T-helper 1 cell (primary cell): ENCODE data around the gene RPTOR.

Experiments used
- DNase-seq, 5 donors: peaks; one replicate each; pipeline ENCODE4 v3.0.0-alpha.2; 2012 to 2020

Gene RPTOR

DNA sequence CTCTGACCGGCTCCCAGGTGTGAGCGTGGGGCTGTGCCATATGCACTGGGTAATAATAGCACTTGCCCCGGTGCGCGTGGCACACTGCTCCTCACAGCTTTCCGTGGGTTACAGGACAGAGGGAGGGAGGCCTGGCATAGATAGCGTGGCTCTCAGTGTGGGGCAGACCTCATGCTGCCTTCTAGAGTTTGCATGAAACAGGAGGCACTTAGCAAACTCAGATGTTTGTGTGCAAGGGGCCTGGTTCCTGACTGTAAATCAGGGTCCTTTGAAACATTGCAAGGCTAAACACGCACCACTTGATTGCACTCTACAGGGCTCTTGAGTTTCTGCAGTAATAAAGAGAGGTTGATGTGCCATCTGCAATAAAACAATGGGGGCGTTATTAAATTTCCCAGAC, 101.7 kb downstream of the RPTOR start:
- DNase-seq: no peak

DNA sequence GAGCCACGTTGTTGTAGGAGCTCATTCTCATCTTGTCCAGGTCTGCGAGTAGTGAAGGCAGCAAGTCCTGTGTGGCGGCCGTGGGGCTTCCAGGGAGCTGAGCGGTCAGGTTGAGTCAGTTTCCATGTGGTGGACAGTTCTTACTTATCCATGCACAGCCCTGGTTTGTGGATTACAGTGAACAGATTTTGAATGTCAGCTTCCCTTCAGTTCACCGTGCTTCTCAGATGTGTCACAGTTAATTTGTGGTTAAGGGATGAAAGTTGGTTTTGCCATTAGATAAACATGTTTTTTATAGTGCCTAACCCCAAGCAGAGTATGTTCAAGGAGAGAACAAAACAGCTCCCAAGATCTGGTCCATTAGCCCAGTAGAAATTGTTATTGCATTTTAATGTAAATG, 103.1 kb downstream of the RPTOR start:
- peak in 1 of 5 donors; percentile 36 for DNase-seq

DNA sequence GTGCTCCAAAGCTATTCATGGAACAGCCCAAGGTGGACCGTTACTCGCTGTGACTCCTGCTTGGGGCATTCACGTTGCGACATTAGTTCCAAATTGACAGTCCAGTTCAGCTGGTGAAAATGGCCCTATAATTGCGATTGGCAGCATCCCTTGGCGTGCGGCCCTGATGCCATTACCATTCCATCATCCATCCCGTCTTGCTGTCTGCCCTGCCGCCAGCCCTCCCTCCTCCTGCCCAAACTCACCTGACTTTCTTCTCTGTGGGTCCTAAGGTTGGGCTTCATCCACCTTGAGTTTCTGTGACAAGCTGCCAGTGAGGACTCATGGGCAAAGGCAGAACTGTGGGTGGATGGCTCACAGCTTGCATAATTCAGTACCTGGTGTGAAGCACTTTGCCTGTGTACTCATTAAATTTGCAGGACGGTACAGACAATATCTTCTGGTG, 104.6 kb downstream of the RPTOR start:
- no peak for DNase-seq

DNA sequence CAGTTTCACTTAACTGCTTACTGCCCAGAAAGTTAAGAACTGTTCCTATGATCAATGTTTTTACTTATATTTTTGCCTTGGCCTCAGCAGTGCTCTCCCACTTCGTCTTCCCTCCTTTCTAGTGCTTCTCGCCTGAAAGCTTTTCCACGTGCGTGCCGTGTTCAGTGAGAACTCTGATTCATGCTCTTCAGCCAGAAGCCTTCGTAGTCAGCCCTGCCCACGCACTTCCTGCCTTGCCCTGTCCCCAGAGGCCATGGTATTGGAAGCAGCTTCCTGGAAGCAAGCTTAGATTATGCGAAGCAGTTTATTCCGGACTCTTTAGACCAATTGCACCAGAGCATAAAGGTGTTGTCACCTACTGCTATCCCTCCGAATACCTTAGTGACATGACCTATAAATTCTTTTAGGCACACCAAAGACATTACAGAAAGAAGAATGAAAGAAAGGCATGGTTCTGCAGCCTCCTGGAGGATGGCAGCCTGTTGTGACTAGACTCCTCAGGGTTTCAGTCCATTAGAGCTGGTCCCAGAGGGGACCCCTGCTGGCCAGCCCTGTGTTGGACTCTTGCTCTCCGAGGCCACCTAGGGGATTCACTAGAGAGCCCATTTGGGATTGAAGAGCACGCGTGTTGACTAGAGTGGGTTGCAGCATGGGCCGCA, 105.2 kb downstream of the RPTOR start:
- peak in 3 of 5 donors; percentile 29 to 88 (median 42) for DNase-seq

DNA sequence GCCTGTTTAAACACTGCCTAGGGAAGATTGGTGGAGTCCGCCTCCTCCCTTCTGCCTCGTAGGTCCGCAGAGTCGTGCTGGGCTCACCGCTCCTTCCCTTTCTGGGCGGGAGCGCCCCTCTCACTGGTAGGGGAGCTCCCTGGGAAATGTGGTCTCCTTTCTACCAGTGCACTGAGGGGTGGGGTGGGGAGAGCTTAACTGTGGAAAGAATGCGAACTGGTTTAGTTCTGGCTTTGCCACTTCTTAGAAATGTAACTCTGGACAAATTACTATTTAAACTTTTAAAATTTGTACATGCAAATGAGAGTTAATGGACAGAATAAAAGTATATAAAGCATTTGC, 105.7 kb downstream of the RPTOR start:
- no peak for DNase-seq

DNA sequence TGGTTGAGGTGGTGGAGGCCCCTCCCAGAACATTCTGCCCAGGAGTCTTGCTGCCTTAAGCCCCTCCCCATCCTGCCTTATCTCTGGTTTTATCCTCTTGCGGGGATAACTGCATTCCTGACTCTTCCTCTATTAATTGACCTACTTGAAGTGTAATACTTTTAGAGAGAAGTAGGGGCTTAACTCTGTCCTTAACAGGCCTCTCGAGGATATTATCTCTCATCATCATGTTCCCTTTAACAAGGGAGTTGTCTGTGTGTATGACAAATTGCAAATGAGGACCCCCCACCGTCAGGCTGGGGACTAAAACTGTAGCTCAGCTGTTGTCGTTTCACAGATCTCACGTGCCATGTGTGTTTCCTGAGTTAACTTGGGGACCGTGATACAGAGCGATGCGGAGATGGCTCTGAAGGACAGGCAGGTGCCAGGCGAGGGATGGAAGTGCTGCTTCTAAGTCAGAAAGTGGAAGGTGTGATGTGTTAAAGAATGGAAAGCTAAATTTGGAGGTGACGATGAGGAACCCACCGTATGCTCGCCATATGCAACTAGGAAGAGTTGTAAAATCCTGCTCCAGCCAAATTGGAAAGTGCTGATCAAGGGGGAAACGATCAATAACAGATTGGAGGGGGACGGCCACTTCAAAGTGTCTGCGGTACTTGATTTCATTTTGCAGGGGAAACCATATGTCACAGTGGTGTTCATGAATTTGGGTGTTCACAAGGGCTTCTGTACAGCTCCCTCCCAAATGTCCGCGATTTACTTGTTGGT, 106.3 kb downstream of the RPTOR start:
- no peak for DNase-seq

DNA sequence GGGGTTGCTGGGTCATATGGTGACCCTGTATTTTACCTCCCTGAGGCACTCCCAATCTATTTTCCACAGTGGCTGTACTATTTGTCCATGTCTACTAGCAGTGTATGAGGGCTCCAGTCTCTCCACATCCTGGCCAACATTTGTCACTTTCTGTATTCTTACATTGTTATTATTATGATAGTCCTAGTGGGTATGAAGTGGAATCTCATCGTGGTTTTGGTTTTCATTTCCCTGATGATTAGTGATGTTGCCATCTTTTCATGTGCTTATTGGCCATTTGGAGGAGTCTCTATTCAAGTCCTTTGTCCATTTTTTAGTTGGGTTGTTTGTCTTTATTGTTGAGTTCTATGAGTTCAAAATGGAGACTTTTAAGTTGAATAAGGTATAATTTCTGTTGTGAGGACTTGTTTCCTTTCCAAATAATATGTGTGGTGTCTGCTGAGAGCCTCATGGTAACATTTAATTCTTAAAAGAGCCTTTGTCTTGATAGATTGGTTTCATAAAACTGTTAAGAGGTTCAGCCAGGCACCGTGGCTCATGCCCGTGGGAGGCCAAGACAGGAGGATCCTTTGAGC, 108.2 kb downstream of the RPTOR start:
- DNase-seq: no peak

DNA sequence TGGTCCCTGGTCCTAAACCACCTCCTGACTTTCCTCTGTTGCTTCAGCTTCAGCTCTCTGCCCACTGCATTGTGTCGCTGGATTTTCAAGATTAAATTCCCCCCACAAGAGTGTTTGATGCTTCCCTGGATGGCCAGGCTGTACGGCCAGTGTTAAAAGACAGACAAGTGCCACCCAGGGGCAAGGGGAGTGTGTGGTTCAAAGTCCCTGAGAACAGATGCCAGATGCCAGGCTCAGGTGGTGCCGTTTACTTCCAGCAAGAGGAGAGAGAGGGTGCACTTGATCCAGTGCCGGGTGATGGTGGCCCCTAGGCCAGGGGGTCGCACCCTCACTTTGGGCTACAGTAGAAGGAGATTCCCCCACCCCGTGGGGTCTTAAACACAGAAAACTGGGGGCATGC, 109.2 kb downstream of the RPTOR start:
- no peak for DNase-seq

DNA sequence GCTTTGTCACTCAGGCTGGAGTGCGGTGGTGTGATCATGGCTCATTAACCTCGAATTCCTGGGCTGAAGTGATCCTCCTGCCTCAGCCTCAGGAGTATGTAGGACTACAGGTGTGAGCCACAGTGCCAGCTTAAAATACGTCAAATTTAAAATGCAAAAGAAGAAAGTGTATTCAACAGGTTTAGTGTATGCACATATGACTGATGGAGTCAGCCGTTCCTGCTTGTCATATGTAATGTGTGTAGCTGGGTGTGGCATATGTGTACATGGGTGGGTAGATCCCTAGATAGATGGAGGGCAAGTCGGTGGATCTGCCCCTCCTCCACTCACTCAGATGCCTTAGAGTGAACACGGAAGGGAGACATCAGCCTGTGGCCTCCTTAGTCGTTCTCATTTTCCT, 111.0 kb downstream of the RPTOR start:
- DNase-seq: no peak

DNA sequence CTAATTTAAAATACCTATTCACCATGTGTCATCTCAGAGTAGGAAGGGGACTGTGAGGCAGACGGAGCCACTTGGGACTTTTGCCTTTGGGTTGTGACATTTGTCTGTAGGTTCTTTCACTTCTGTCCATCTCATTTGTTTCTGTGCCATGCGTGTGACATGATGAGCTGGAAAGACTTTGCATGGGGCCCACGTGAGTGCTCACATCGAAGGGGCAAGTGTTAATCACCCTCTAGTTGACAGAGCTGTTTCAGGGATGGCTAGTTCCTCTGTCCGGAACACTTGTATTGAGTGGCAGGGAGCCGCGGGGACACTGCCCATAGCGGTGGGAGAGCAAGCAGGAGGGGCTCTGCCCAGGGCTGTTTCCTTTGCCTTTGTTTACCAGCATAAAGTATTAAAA, 112.0 kb downstream of the RPTOR start:
- no peak for DNase-seq

DNA sequence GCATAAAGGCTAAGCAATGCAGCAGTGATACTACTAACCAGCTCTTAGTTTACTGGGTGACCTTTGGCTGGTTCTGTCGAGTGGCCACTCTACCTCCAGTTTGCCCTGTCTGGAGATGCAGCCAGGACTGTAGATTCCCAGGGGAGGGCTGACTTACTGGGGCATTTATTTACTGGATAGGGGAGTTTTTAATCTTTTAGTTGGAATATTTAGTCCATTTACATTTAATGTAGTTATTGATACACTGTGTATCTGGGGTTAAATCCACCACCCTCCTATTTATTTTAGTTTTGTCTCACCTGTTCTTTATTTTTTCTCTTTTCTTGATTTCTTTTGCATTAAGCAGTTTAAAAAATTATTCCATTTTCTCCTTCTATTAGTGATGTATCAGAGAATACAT, 112.9 kb downstream of the RPTOR start:
- DNase-seq: no peak

DNA sequence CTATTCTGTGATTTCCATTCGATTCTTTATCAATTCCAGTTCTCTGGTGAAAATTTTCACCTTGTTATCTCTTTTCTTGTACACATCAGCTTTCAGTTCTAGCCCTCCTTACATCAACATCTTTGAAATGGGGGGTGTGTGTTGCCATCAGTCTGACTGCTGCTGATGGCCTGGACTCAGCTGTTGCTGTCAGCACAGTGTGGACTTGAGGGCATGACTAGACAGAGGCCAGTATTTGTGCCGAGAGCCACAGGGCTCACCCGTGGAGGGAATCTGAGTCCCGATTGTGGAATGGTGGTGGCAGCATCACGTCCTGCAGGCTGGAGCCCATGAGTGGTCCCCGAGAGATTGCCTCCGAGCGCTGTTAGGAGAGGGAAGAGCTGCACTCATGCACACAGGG, 114.2 kb downstream of the RPTOR start:
- DNase-seq: no peak

DNA sequence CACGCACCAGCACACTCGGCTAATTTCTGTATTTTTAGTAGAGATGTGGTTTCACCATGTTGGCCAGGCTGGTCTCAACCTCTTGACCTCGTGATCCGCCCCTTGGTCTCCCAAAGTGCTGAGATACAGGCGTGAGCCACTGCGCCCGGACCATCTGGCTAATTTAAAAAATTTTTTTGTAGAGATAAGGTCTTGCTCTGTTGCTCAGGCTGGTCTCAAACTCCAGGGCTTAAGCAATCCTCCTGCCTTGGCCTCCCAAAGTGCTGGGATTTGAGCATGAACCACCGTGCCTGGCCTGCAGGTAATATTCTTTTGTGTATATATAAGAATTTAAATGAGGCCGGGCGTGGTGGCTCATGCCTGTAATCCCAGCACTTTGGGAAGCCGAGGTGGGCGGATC, 115.0 kb downstream of the RPTOR start:
- no peak for DNase-seq

DNA sequence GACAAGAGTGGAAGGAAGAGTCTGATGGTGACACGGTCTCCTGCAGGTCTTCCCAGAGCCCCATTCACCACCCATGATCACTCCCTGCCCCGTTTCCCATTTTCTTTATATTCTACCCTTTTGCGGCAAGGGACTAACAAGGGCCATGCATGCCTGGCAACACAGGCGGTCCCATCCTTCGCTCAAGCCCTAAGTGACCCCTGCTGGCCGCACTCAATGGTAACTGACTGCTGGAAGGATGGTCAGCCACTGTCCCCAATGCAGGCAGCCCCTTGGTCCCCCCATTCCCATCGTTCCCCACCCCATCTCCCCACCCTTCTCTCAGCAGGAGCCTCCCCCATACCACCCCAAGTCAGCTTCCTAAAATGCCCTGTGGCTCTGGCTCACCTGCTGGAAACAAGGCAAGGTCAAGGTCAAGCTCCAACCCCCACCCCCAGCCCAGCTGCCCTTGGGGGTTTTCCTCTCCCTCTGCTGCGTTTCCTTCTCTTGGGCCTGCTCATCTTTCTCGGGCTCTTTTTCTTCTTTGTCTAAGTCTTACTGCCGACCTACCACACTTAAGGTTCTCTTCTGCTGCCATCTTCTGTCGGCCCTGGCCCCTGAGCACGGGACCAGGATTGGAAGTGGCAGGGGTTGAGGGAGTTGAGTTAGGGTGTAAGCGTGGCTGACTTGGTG, 116.0 kb downstream of the RPTOR start:
- DNase-seq: no peak

DNA sequence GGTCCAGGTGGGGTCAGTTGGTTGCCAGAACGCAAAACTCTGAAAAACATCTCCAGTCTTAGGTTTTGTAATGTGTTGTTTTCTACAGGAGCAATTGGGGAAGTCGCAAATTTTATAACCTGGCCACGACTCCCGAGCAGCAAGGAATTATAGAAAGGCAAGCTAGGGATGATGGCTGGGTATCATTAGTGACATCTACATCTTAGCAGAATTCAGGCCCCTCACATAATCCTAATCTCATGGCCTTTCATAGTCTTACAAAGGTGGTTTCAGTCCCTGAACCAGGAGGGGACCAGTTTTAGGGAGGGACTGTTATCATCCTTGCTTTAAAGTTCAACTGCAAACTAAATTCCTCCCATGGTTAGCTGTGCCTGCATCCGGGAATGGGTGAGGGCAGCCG, 117.9 kb downstream of the RPTOR start:
- DNase-seq: no peak

DNA sequence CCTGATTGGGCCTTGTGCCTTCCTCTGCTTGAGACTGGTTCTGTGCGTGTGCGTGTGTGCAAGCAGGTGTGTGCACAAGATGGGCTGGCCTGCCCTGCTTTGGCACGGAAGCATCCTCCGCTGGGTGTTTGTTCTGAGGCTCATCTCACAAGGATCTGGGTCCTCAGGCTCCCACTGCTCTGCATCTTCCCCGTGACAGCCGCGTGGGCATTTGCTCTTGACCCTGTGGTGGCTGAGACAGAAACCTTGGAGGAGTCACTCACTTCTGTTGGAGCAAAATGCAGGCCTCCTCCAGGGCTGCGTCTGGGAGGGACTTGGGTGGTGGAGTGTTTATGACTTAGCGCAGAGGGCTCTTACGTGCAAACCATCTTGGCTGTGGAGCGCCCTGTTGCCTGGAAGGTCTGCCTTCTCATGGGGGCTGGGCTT, 119.2 kb downstream of the RPTOR start:
- DNase-seq: peak in 1 of 5 donors; percentile 75

DNA sequence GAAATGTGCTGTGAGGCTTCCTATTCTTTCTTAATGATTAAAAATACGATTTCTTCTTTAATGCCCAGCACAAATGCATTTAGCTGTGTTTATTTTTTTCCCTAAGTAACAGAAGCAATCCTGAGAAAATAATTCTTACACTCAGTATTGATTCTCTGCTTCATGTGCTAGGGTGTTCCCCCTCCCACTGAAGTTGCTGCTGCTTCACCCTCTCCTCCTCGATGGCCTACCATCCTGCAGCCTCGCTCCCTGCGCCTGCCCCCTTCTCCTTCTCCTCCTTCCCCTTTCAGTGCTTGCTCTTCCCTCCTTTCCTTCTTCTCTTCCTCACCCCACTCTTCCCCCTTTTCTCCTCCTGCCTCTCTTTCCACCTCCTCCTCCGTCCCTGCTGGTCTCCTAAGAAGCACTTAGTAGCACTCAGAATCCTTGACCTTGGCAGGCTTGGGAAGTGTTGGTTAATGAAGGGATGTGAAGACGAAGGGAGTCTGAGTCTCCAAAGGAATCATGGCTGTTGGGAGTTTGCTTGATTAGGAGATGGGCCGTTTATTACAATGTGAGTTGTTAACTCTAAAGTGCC, 119.7 kb downstream of the RPTOR start:
- DNase-seq: no peak

DNA sequence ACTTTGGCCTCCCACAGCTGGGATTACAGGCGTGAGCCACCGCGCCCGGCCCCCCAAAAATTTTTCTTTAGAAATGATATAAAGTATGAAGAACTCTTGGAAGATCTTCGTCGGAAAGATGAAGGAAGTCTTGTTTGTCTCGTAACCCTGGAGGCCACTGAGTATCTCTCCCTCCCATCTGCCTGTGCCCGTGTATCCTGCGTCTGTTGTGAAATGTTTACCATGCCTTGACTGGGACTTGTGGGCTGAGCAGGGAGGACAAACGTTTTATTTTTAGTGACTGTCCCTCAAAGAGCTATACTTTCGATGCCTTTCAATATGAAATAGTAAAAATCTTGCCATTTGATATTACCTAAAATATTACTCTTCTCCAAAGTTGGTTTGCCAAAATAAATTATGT, 121.2 kb downstream of the RPTOR start:
- DNase-seq: no peak

DNA sequence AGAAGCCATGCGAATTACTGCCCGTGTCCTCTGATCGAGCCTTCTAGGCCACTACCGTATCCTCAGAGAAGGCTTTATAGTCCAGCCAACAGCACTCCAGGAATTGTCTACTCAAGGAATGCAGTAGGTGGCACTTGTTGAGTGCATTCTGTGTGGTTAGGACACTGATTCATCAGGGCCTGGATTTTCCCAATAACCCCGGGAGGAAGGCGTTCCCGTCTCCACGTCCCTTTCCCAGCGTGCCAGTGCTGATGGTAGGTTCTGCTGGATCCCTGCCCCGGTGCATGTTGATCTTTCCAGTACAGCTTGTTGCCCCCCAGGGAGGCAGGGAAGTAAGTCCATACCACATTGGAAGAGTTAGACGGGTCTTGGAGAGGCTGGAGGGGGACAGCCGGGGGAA, 122.2 kb downstream of the RPTOR start:
- no peak for DNase-seq

DNA sequence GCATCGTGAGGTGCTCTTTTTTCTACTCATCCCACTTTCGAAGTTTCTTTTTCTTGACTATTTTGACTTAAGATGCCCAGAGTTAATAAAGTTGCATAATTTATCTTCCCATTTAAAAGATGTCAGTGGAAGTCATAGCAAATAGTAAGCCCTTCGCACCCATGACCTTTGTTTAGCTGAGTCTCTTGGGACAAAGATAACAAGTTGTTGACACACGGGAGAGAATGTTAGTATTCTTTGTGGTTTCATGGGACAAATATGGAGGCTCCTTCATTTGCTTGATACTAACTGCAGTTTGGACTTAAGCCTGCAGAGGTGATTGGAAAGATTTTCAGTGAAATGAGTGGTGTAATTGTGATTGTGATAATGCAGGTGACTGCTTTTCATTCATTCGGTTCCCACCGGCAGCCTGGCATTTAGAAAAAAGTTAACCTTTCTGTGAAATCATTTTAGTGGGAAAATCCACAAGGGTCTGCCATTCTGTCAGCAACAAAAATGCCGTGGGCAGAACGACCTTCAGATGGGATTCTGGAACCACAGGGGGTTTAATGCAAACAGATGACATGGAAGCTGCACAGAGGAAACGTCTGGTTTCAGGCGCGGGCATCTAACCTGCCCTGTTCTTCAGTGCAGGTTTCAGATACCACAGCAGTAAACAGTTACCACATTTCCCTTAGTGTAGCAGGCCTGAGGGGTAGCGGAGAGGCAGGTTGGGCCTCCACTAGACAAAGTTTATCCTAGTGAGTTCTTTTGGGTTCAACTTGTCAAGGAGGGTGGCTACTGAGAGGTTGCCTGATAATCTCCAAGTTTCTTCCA, 123.0 kb downstream of the RPTOR start:
- peak in 1 of 5 donors; percentile 60 for DNase-seq

DNA sequence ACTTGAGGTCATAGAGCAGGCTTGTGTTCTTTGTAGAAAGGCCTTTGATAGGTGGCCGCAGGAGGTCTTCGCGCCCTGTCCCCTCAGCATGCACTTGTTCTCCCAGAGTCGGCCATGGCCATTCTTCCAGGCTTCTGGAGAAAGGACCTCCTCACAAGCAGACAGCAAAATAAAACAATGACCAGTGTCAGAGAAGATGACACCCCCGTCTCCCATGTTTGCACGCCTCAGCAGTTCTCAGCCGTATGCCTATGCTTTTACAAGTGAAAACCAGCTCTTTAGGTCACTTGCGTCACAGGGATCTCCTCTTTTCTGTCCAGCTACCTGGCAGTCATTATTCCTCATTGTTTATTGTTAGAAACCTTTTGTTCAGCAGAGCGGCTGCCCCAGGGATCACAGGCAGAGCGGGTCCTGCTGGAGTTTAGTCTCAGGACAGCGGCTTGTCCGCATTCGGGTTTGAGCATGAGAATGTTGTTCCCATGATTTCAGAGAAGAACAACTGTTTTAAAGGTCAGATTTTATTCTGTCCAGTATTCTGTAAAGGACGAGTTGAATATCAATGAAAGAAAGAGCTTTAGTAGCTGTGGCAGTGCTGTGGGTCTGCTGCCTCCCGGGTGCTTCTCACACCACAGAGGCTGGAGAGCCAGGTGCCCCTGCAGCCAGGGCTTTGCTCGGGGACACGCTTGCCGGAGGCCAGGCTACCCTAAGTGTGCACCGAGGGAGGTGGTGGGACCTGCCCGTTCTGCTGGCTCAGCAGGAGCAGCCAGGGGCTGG, 123.9 kb downstream of the RPTOR start:
- DNase-seq: no peak
